ENCODE measurements around the gene GPC6.

GRCh38 chr13:94313321-94313910, 1086.8 kb downstream of the GPC6 start:
- no peak for TF ChIP-seq POLR2AphosphoS5 (IDR thresholded peaks at IDR 0.05)
- TF ChIP-seq CTCF (IDR thresholded peaks at IDR 0.05 in 8 of 11, conservative IDR thresholded peaks at IDR 0.05 in 3 of 11): no peak
